Measurements from ENCODE around the gene ZFYVE28.

The ZFYVE28 gene

GRCh38 chr4:2334826-2335728 is 83.4 kb downstream of the ZFYVE28 start:
- DNase-seq (ENCODE audit: low read depth in 3 of 3, low spot score in 1 of 3), result no peak

GRCh38 chr4:2333916-2334644 is 84.4 kb downstream of the ZFYVE28 start:
- no peak for DNase-seq (ENCODE audit: low read depth in 3 of 3, low spot score in 1 of 3)

GRCh38 chr4:2333356-2333841 is 85.0 kb downstream of the ZFYVE28 start:
- DNase-seq (ENCODE audit: low read depth in 3 of 3, low spot score in 1 of 3), result no peak

GRCh38 chr4:2332976-2333319 is 85.5 kb downstream of the ZFYVE28 start:
- no peak for DNase-seq (ENCODE audit: low read depth in 3 of 3, low spot score in 1 of 3)

- DNase-seq (ENCODE audit: low read depth in 3 of 3, low spot score in 1 of 3), result no peak
Observed at GRCh38 chr4:2332201-2332975, 86.1 kb downstream of the ZFYVE28 start.

- no peak for DNase-seq (ENCODE audit: low read depth in 3 of 3, low spot score in 1 of 3)
Observed at GRCh38 chr4:2331519-2332200, 86.8 kb downstream of the ZFYVE28 start.

- no peak for DNase-seq (ENCODE audit: low read depth in 3 of 3, low spot score in 1 of 3)
Observed at GRCh38 chr4:2331043-2331420, 87.4 kb downstream of the ZFYVE28 start.

- no peak for DNase-seq (ENCODE audit: low read depth in 3 of 3, low spot score in 1 of 3)
Observed at GRCh38 chr4:2330091-2331042, 88.1 kb downstream of the ZFYVE28 start.

- DNase-seq (ENCODE audit: low read depth in 3 of 3, low spot score in 1 of 3), result no peak
Observed at GRCh38 chr4:2327579-2327978, 90.9 kb downstream of the ZFYVE28 start.

GRCh38 chr4:2324891-2325290 is 93.6 kb downstream of the ZFYVE28 start:
- DNase-seq (ENCODE audit: low read depth in 3 of 3, low spot score in 1 of 3), result no peak

- DNase-seq (ENCODE audit: low read depth in 3 of 3, low spot score in 1 of 3), result no peak
Observed at GRCh38 chr4:2322841-2323240, 95.6 kb downstream of the ZFYVE28 start.

- DNase-seq (ENCODE audit: low read depth in 3 of 3, low spot score in 1 of 3), result no peak
Observed at GRCh38 chr4:2322227-2322626, 96.2 kb downstream of the ZFYVE28 start.

- DNase-seq (ENCODE audit: low read depth in 3 of 3, low spot score in 1 of 3), result no peak
Observed at GRCh38 chr4:2321279-2322196, 96.9 kb downstream of the ZFYVE28 start.

- DNase-seq (ENCODE audit: low read depth in 3 of 3, low spot score in 1 of 3), result no peak
Observed at GRCh38 chr4:2320746-2321145, 97.7 kb downstream of the ZFYVE28 start.

- DNase-seq (ENCODE audit: low read depth in 3 of 3, low spot score in 1 of 3), result no peak
Observed at GRCh38 chr4:2320152-2320551, 98.3 kb downstream of the ZFYVE28 start.

GRCh38 chr4:2318885-2319284 is 99.6 kb downstream of the ZFYVE28 start:
- DNase-seq (ENCODE audit: low read depth in 3 of 3, low spot score in 1 of 3), result no peak

- no peak for DNase-seq (ENCODE audit: low read depth in 3 of 3, low spot score in 1 of 3)
Observed at GRCh38 chr4:2318476-2318875, 100.0 kb downstream of the ZFYVE28 start.

GRCh38 chr4:2313366-2313765 is 105.1 kb downstream of the ZFYVE28 start:
- no peak for DNase-seq (ENCODE audit: low read depth in 3 of 3, low spot score in 1 of 3)
